Type B pancreatic cell (in vitro differentiated cells): ENCODE results near the gene PHLPP1. TPM values are rescaled to one million over a fixed set of nuclear protein-coding genes. Genes with fewer than 3 reads are reported as not detected.

Source experiments
- DNase-seq: peaks from one replicate; pipeline ENCODE4 v3.0.0; 2021; ENCODE audit warnings: mixed read lengths; ENCODE audit not compliant: unreplicated experiment; ENCODE audit errors: extremely low spot score
- H3K27ac Mint-ChIP-seq: 2 replicates; pipeline ENCODE4 v1.8.0; 2021; ENCODE audit warnings: mild to moderate bottlenecking, mixed read lengths
- H3K27me3 Mint-ChIP-seq: 2 replicates; pipeline ENCODE4 v1.8.0; 2021; ENCODE audit warnings: mixed read lengths
- H3K36me3 Mint-ChIP-seq: 2 replicates; pipeline ENCODE4 v1.8.0; 2021; ENCODE audit warnings: mixed read lengths
- H3K4me1 Mint-ChIP-seq: one replicate; pipeline ENCODE4 v1.8.0; 2021; ENCODE audit warnings: mixed read lengths; ENCODE audit not compliant: unreplicated experiment
- H3K4me3 Mint-ChIP-seq: 2 replicates; pipeline ENCODE4 v1.8.0; 2021; ENCODE audit warnings: mild to moderate bottlenecking, mixed read lengths
- H3K9me3 Mint-ChIP-seq: 2 replicates; pipeline ENCODE4 v1.8.0; 2021; ENCODE audit warnings: mixed read lengths
- total RNA-seq: library from RNA; stranded (reverse); gene quantifications from 2 replicates; pipeline ENCODE4 v1.2.1, GENCODE V29; 2021; ENCODE audit warnings: low replicate concordance
- TF ChIP-seq, protein P1 (sequence below): fragments of 200-600 bp; sonication (generic); conservative IDR thresholded peaks from 2 replicates; pipeline ENCODE4 v1.5.0; 2021; ENCODE audit warnings: antibody characterized with exemption, mild to moderate bottlenecking

Gene PHLPP1
- total RNA-seq, 1 donor from 2014 or later: 28.5 TPM

GRCh38 chr18:62841405-62841804 is 126.1 kb downstream of the PHLPP1 start:
- no peak for DNase-seq
- H3K27ac Mint-ChIP-seq: no peak overlapping the region
- H3K36me3 Mint-ChIP-seq: peaks cover 14% of the 10 kb centered on the region
- no peaks in the 10 kb centered on the region for H3K27me3 Mint-ChIP-seq
- H3K4me3 Mint-ChIP-seq: no peak overlapping the region
- TF ChIP-seq, protein P1, sequence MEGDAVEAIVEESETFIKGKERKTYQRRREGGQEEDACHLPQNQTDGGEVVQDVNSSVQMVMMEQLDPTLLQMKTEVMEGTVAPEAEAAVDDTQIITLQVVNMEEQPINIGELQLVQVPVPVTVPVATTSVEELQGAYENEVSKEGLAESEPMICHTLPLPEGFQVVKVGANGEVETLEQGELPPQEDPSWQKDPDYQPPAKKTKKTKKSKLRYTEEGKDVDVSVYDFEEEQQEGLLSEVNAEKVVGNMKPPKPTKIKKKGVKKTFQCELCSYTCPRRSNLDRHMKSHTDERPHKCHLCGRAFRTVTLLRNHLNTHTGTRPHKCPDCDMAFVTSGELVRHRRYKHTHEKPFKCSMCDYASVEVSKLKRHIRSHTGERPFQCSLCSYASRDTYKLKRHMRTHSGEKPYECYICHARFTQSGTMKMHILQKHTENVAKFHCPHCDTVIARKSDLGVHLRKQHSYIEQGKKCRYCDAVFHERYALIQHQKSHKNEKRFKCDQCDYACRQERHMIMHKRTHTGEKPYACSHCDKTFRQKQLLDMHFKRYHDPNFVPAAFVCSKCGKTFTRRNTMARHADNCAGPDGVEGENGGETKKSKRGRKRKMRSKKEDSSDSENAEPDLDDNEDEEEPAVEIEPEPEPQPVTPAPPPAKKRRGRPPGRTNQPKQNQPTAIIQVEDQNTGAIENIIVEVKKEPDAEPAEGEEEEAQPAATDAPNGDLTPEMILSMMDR: no peak
- no peaks in the 10 kb centered on the region for H3K9me3 Mint-ChIP-seq
- H3K4me1 Mint-ChIP-seq: no peaks in the 10 kb centered on the region

DNA sequence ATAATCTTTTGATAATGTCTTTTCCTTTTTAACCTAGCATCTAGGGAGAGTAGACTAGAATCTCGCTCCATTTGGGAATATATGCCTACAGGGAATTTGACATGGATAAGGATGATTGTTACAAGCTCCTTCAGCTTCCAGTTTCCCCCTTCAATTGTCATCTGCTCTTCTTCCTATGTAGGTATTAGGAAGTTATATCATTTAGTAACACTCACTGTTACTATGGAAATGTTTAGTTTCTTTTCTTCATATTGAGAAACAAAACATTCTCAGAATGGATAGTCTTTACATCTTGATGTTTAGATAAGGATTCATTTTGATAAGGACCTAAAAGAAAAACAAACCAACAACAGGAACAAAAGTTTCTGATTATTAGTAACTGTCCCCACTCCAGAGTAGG is 127.6 kb downstream of the PHLPP1 start:
- peaks cover 14% of the 10 kb centered on the region for H3K36me3 Mint-ChIP-seq
- no peak for DNase-seq
- H3K4me1 Mint-ChIP-seq: peaks cover 4% of the 10 kb centered on the region
- H3K4me3 Mint-ChIP-seq: no peak overlapping the region
- H3K9me3 Mint-ChIP-seq: no peaks in the 10 kb centered on the region
- no peak overlapping the region for H3K27ac Mint-ChIP-seq
- no peaks in the 10 kb centered on the region for H3K27me3 Mint-ChIP-seq
- TF ChIP-seq, protein P1: no peak

- TF ChIP-seq, protein P1: no peak
- peaks cover 4% of the 10 kb centered on the region for H3K4me1 Mint-ChIP-seq
- DNase-seq: no peak
- no peak overlapping the region for H3K4me3 Mint-ChIP-seq
- H3K36me3 Mint-ChIP-seq: peaks cover 11% of the 10 kb centered on the region
- no peaks in the 10 kb centered on the region for H3K27me3 Mint-ChIP-seq
- H3K27ac Mint-ChIP-seq: no peak overlapping the region
- H3K9me3 Mint-ChIP-seq: no peaks in the 10 kb centered on the region
These were observed 129.7 kb downstream of the PHLPP1 start for GRCh38 chr18:62844850-62845643.

- H3K27ac Mint-ChIP-seq: no peak overlapping the region
These were observed 131.0 kb downstream of the PHLPP1 start for GRCh38 chr18:62846313-62846712.

DNA sequence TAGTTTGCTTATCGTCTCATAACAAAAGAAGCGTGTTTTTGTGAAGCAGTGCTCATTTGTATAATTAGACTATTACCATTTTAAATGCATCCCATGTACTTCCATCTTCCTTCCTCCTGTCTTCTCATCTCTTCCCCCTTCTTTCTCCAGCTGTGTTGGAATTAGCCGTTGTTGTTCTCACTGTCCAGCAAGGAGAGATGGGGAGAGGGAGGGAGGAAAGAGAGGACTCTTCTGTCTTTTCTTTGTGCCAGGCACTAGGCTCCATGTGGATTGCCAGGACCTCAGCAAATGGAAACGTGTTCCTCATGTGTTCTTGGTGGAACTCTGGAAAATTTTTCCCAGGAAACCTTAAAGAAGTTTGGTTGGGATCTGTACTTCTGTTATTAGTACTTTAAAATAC is 131.7 kb downstream of the PHLPP1 start:
- Mint-ChIP-seq H3K4me1 (peaks cover 4% of the 10 kb centered on the region), H3K9me3 (no peaks in the 10 kb centered on the region), H3K4me3 (no peak overlapping the region), H3K27me3 (no peaks in the 10 kb centered on the region), H3K27ac (no peak overlapping the region), H3K36me3 (peaks cover 13% of the 10 kb centered on the region)
- TF ChIP-seq, protein P1: no peak
- DNase-seq: no peak

More at GRCh38 chr18:62846313-62846712, 131.0 kb downstream of the PHLPP1 start:
- TF ChIP-seq, protein P1: no peak
- no peak for DNase-seq
- H3K4me1 Mint-ChIP-seq: peaks cover 4% of the 10 kb centered on the region
- no peaks in the 10 kb centered on the region for H3K9me3 Mint-ChIP-seq
- no peak overlapping the region for H3K4me3 Mint-ChIP-seq
- no peaks in the 10 kb centered on the region for H3K27me3 Mint-ChIP-seq
- H3K36me3 Mint-ChIP-seq: peaks cover 13% of the 10 kb centered on the region
